Keratinocyte (primary cell): ENCODE results near the gene CD164L2. TPM values are rescaled to one million over a fixed set of nuclear protein-coding genes. Genes with fewer than 3 reads are reported as not detected.

Experiments used
- DNase-seq: peaks from one replicate; pipeline ENCODE4 v3.0.0-alpha.2; 2011; ENCODE audit warnings: low read depth, missing footprints, low spot score
- FAIRE-seq: peaks from 2 replicates; lab custom pipeline; 2011; peaks lifted over from hg19 to GRCh38; lab: Jason Lieb, UNC
- H2AFZ ChIP-seq: 2 replicates; pipeline ENCODE4 v1.6.0; 2012; ENCODE audit warnings: low read length, control low read depth, inconsistent platforms; ENCODE audit not compliant: control insufficient read depth
- H3K27ac ChIP-seq: 2 replicates; pipeline ENCODE4 v1.5.1; 2011; ENCODE audit warnings: low read length; ENCODE audit not compliant: control insufficient read depth, insufficient read depth
- H3K27me3 ChIP-seq: 3 replicates; pipeline ENCODE4 v1.6.0; 2011; ENCODE audit warnings: low read length; ENCODE audit not compliant: control insufficient read depth, insufficient read depth; ENCODE audit errors: extremely low read depth
- H3K36me3 ChIP-seq, 2 experiments: 2 replicates in 1 of 2; 3 replicates in 1 of 2; pipeline ENCODE4 v1.5.1; 2011; ENCODE audit warnings: low read length in 2 of 2, mild to moderate bottlenecking in 1 of 2; ENCODE audit not compliant: control insufficient read depth in 2 of 2, insufficient read depth in 2 of 2; ENCODE audit errors: extremely low read depth in 1 of 2
- H3K4me1 ChIP-seq: 3 replicates; pipeline ENCODE4 v1.5.1; 2011; ENCODE audit warnings: low read length; ENCODE audit not compliant: control insufficient read depth, insufficient read depth; ENCODE audit errors: extremely low read depth
- H3K4me2 ChIP-seq: 3 replicates; pipeline ENCODE4 v1.6.0; 2011; ENCODE audit warnings: low read depth, low read length; ENCODE audit not compliant: control insufficient read depth, insufficient read depth; ENCODE audit errors: extremely low read depth
- H3K4me3 ChIP-seq, 3 experiments: fragments of 200-600 bp in 1 of 3; sonication (generic) in 1 of 3; 2 replicates in 2 of 3; 3 replicates in 1 of 3; pipeline ENCODE4 v1.5.1; 2011 to 2016; ENCODE audit warnings: low read length in 3 of 3, mild to moderate bottlenecking in 3 of 3, control low read depth in 2 of 3, inconsistent platforms in 1 of 3, low read depth in 1 of 3, mixed read lengths in 1 of 3, mixed run types in 1 of 3, moderate library complexity in 1 of 3; ENCODE audit not compliant: control insufficient read depth in 2 of 3, insufficient read depth in 2 of 3; ENCODE audit errors: extremely low read depth in 1 of 3
- H3K79me2 ChIP-seq: 2 replicates; pipeline ENCODE4 v1.6.0; 2012; ENCODE audit warnings: low read length; ENCODE audit not compliant: control insufficient read depth, insufficient read depth
- H3K9ac ChIP-seq: 3 replicates; pipeline ENCODE4 v1.6.0; 2011; ENCODE audit warnings: low read length; ENCODE audit not compliant: control insufficient read depth, insufficient read depth; ENCODE audit errors: extremely low read depth
- H3K9me1 ChIP-seq: 3 replicates; pipeline ENCODE4 v1.6.0; 2011; ENCODE audit warnings: low read length; ENCODE audit not compliant: control insufficient read depth, insufficient read depth; ENCODE audit errors: extremely low read depth
- H3K9me3 ChIP-seq: 2 replicates; pipeline ENCODE4 v1.5.1; 2012; ENCODE audit warnings: low read depth, low read length; ENCODE audit not compliant: control insufficient read depth
- H4K20me1 ChIP-seq: 3 replicates; pipeline ENCODE4 v1.6.0; 2011; ENCODE audit warnings: low read length; ENCODE audit not compliant: control insufficient read depth, insufficient read depth; ENCODE audit errors: extremely low read depth
- CTCF ChIP-seq, 3 experiments: IDR thresholded peaks in 1 of 3; conservative IDR thresholded peaks in 1 of 3; optimal IDR thresholded peaks in 1 of 3; 2 replicates in 2 of 3; 3 replicates in 1 of 3; pipeline versions ENCODE3 to v1.5.1; 2011; ENCODE audit warnings: low read length in 3 of 3, mild to moderate bottlenecking in 3 of 3, moderate library complexity in 2 of 3, control low read depth in 1 of 3, inconsistent platforms in 1 of 3; ENCODE audit not compliant: insufficient read depth in 2 of 3; ENCODE audit errors: extremely low read depth in 1 of 3
- EZH2 ChIP-seq: IDR thresholded peaks from one replicate; pipeline ENCODE4 v1.6.1; 2012; ENCODE audit warnings: inconsistent platforms, mild to moderate bottlenecking, low read length, moderate library complexity
- dilution Hi-C: fragments of 300-500 bp; cut with MboI; formaldehyde crosslinking; loops from one replicate; pipeline ENCODE4 v1.7.0; 2020; ENCODE audit warnings: low sequenced_read_pairs; ENCODE audit not compliant: extremely low pct_ligation_motif_present
- polyA plus RNA-seq, 5 experiments: library from polyadenylated mRNA; depleted of rRNA in 3 of 5; stranded (reverse) in 3 of 5; stranded (forward) in 1 of 5; unstranded in 1 of 5; fragments of >200 nt; gene quantifications; 1 replicate in 1 of 5; 2 replicates in 3 of 5; 3 replicates in 1 of 5; pipeline versions ENCODE4 v1.2.1 to v1.2.3, GENCODE V29; 2011 to 2012; ENCODE audit warnings: missing spikeins in 2 of 5, low read depth in 1 of 5, low replicate concordance in 1 of 5

Gene CD164L2
- polyA plus RNA-seq, 1 donor (not counting 4 experiments of a cell fraction or from before 2014, with no cell fraction given): 2.7 TPM

- Histone ChIP-seq H2AFZ (no peak overlapping the region), H3K36me3 (no peaks in the 10 kb centered on the region), H3K79me2 (no peaks in the 10 kb centered on the region), H4K20me1 (no peaks in the 10 kb centered on the region), H3K9me1 (no peaks in the 10 kb centered on the region), H3K4me2 (peak overlapping the region; percentile 16), H3K4me1 (peaks cover 13% of the 10 kb centered on the region), H3K9me3 (no peaks in the 10 kb centered on the region), H3K27ac (no peak overlapping the region), H3K4me3 (peak overlapping the region in 1 of 3 experiments; percentile 34), H3K27me3 (no peaks in the 10 kb centered on the region), H3K9ac (no peak overlapping the region)
- no peak for TF ChIP-seq CTCF (optimal IDR thresholded peaks at IDR 0.05 in 1 of 3, IDR thresholded peaks at IDR 0.05 in 1 of 3, conservative IDR thresholded peaks at IDR 0.05 in 1 of 3; ENCODE audit: extremely low read depth in 1 of 3, insufficient read depth in 2 of 3, low read length in 3 of 3)
- no peak for TF ChIP-seq EZH2
- dilution Hi-C loops: no loop called here
- DNase-seq (no peak), FAIRE-seq (no peak)
Observed at GRCh38 chr1:27383661-27384060, 528 bp upstream of the CD164L2 start.

GRCh38 chr1:27381969-27382762, 967 bp downstream of the CD164L2 start:
- FAIRE-seq: no peak
- dilution Hi-C loops: no loop called here

More at GRCh38 chr1:27381969-27382762, 967 bp downstream of the CD164L2 start:
- H3K9ac ChIP-seq: no peak overlapping the region
- peak overlapping the region in 1 of 3 experiments; percentile 43 for H3K4me3 ChIP-seq
- H3K79me2 ChIP-seq: no peaks in the 10 kb centered on the region
- H3K27ac ChIP-seq: no peak overlapping the region
- H3K4me2 ChIP-seq: no peak overlapping the region
- H2AFZ ChIP-seq: no peak overlapping the region
- TF ChIP-seq EZH2 (no peak), CTCF (optimal IDR thresholded peaks at IDR 0.05 in 1 of 3, IDR thresholded peaks at IDR 0.05 in 1 of 3, conservative IDR thresholded peaks at IDR 0.05 in 1 of 3; ENCODE audit: extremely low read depth in 1 of 3, insufficient read depth in 2 of 3, low read length in 3 of 3) (no peak)
- no peaks in the 10 kb centered on the region for H3K9me3 ChIP-seq
- no peak for DNase-seq
- no peaks in the 10 kb centered on the region for H3K36me3 ChIP-seq
- H4K20me1 ChIP-seq: no peaks in the 10 kb centered on the region
- H3K27me3 ChIP-seq: no peaks in the 10 kb centered on the region
- peaks cover 16% of the 10 kb centered on the region for H3K4me1 ChIP-seq
- H3K9me1 ChIP-seq: no peaks in the 10 kb centered on the region
